IMR-90 (cell line): ENCODE data around the gene ECSIT. TPM values are rescaled to one million over a fixed set of nuclear protein-coding genes. Genes with fewer than 3 reads are reported as not detected.

Experiments
- ATAC-seq: fragments of 200-7000 bp; cut with Tn5 transposase; 2 replicates; pipeline ENCODE4 v1.9.1; 2020; ENCODE audit warnings: low read depth, mild to moderate bottlenecking, moderate library complexity
- BruUV-seq: library from RNA; stranded (reverse); fragments of 400-500 nt; replicated peaks from 2 replicates; lab custom pipeline; 2021; lab: Mats Ljungman, UMichigan
- CTCF ChIA-PET: fragments of 300-600 bp; formaldehyde crosslinking; extraction: SDS; loops from one replicate; lab custom pipeline; 2021; ENCODE audit warnings: antibody characterized with exemption; lab: Yijun Ruan, JAX
- POLR2A ChIA-PET: fragments of 300-600 bp; sonication (Branson Sonifier 250); formaldehyde crosslinking; loops from one replicate; lab custom pipeline; 2022; ENCODE audit warnings: antibody characterized with exemption; ENCODE audit not compliant: unreplicated experiment; lab: Charles Lee
- DNase-seq: peaks from one replicate; pipeline ENCODE4 v3.0.0; 2013
- H2AFZ ChIP-seq: replicated peaks from 2 replicates; pipeline ENCODE3; 2013; ENCODE audit warnings: low read length, mild to moderate bottlenecking; ENCODE audit not compliant: poor library complexity
- H2AK5ac ChIP-seq: 2 replicates; pipeline ENCODE4 v1.6.1; 2013; ENCODE audit warnings: low read depth, low read length, inconsistent platforms
- H2AK9ac ChIP-seq: replicated peaks from 2 replicates; pipeline ENCODE3; 2013; ENCODE audit warnings: mild to moderate bottlenecking, low read depth, low read length, moderate library complexity; ENCODE audit not compliant: poor library complexity
- H2BK120ac ChIP-seq: 2 replicates; pipeline ENCODE4 v1.6.1; 2013; ENCODE audit warnings: low read depth, low read length, inconsistent platforms
- H2BK15ac ChIP-seq: 3 replicates; pipeline ENCODE4 v1.6.1; 2013; ENCODE audit warnings: low read depth, low read length, inconsistent platforms
- H2BK20ac ChIP-seq: 2 replicates; pipeline ENCODE4 v1.6.1; 2013; ENCODE audit warnings: low read depth, mild to moderate bottlenecking, inconsistent platforms, low read length, moderate library complexity
- H2BK5ac ChIP-seq: 2 replicates; pipeline ENCODE4 v1.6.1; 2013; ENCODE audit warnings: mild to moderate bottlenecking, low read depth, low read length, inconsistent platforms; ENCODE audit not compliant: poor library complexity, severe bottlenecking
- H3K14ac ChIP-seq: replicated peaks from 2 replicates; pipeline ENCODE4 v1.6.1; 2013; ENCODE audit warnings: low read depth, low read length, inconsistent platforms
- H3K18ac ChIP-seq: 2 replicates; pipeline ENCODE4 v1.6.1; 2013; ENCODE audit warnings: low read depth, low read length, control low read depth
- H3K23ac ChIP-seq: 2 replicates; pipeline ENCODE4 v1.6.1; 2013; ENCODE audit warnings: low read depth, low read length, inconsistent platforms
- H3K27ac ChIP-seq: 2 replicates; pipeline ENCODE4 v1.5.1; 2013; ENCODE audit warnings: mild to moderate bottlenecking, control low read depth, low read length; ENCODE audit not compliant: insufficient read depth
- H3K27me3 ChIP-seq: 2 replicates; pipeline ENCODE4 v1.6.1; 2013; ENCODE audit warnings: low read length; ENCODE audit not compliant: control insufficient read depth, insufficient read depth
- H3K36me3 ChIP-seq: 2 replicates; pipeline ENCODE4 v1.6.1; 2013; ENCODE audit warnings: low read length, mixed read lengths; ENCODE audit not compliant: control insufficient read depth, insufficient read depth
- H3K4ac ChIP-seq: 2 replicates; pipeline ENCODE4 v1.6.1; 2013; ENCODE audit warnings: low read depth, low read length, inconsistent platforms
- H3K4me1 ChIP-seq: 2 replicates; pipeline ENCODE4 v1.6.1; 2013; ENCODE audit warnings: low read length, mixed read lengths; ENCODE audit not compliant: control insufficient read depth, insufficient read depth
- H3K4me2 ChIP-seq: 2 replicates; pipeline ENCODE4 v1.6.1; 2013; ENCODE audit warnings: low read depth, mild to moderate bottlenecking, control low read depth, low read length, moderate library complexity
- H3K4me3 ChIP-seq: 2 replicates; pipeline ENCODE4 v1.5.1; 2013; ENCODE audit warnings: low read depth, mild to moderate bottlenecking, control low read depth, low read length, moderate library complexity; ENCODE audit not compliant: insufficient read depth
- H3K56ac ChIP-seq: 2 replicates; pipeline ENCODE4 v1.6.1; 2013; ENCODE audit warnings: low read length, inconsistent platforms; ENCODE audit not compliant: insufficient read depth; ENCODE audit errors: extremely low read depth
- H3K79me1 ChIP-seq, 2 experiments: 2 replicates each; pipeline ENCODE4 v1.6.1; 2013; ENCODE audit warnings: low read length in 2 of 2, inconsistent platforms in 1 of 2, low read depth in 1 of 2
- H3K9ac ChIP-seq: 2 replicates; pipeline ENCODE4 v1.6.1; 2013; ENCODE audit warnings: low read depth, low read length, control low read depth
- H3K9me1 ChIP-seq: 2 replicates; pipeline ENCODE4 v1.6.1; 2013; ENCODE audit warnings: low read length, inconsistent platforms; ENCODE audit not compliant: insufficient read depth
- H3K9me3 ChIP-seq: 2 replicates; pipeline ENCODE4 v1.6.1; 2013; ENCODE audit warnings: low read length; ENCODE audit not compliant: control insufficient read depth, insufficient read depth
- H4K20me1 ChIP-seq: 2 replicates; pipeline ENCODE4 v1.6.1; 2013; ENCODE audit warnings: low read length, inconsistent platforms; ENCODE audit not compliant: insufficient read depth
- H4K5ac ChIP-seq: 2 replicates; pipeline ENCODE4 v1.6.1; 2013; ENCODE audit warnings: mild to moderate bottlenecking, low read depth, low read length, control low read depth
- H4K8ac ChIP-seq, 2 experiments: 2 replicates each; pipeline ENCODE4 v1.6.1; 2013; ENCODE audit warnings: low read depth in 2 of 2, low read length in 2 of 2, control low read depth in 1 of 2, inconsistent platforms in 1 of 2
- H4K91ac ChIP-seq: 2 replicates; pipeline ENCODE4 v1.6.1; 2013; ENCODE audit warnings: low read depth, low read length, inconsistent platforms; ENCODE audit not compliant: insufficient read depth
- BHLHE40 ChIP-seq: fragments of 150-350 bp; IDR thresholded peaks from 2 replicates; pipeline ENCODE4 v1.6.1; 2016; ENCODE audit warnings: mild to moderate bottlenecking, low read depth, low read length
- CEBPB ChIP-seq: IDR thresholded peaks from 2 replicates; pipeline ENCODE4 v1.6.1; 2012; ENCODE audit warnings: low read depth, low read length, improper control_type of control experiment
- CHD1 ChIP-seq: IDR thresholded peaks from 2 replicates; pipeline ENCODE4 v1.6.1; 2012; ENCODE audit warnings: low read depth, low read length, improper control_type of control experiment
- ELK1 ChIP-seq: fragments of 150-350 bp; IDR thresholded peaks from 2 replicates; pipeline ENCODE4 v1.6.1; 2016; ENCODE audit warnings: low read depth, mild to moderate bottlenecking, low read length, moderate library complexity, borderline replicate concordance
- FOS ChIP-seq: fragments of 150-350 bp; IDR thresholded peaks from 2 replicates; pipeline ENCODE4 v1.6.1; 2016; ENCODE audit warnings: low read depth, low read length
- MAZ ChIP-seq: IDR thresholded peaks from 2 replicates; pipeline ENCODE4 v1.6.1; 2012; ENCODE audit warnings: low read depth, mild to moderate bottlenecking, low read length, improper control_type of control experiment, moderate library complexity, borderline replicate concordance
- MXI1 ChIP-seq: IDR thresholded peaks from 2 replicates; pipeline ENCODE4 v1.6.1; 2012; ENCODE audit warnings: low read depth, mild to moderate bottlenecking, low read length, moderate library complexity, borderline replicate concordance
- NFE2L2 ChIP-seq: fragments of 150-350 bp; IDR thresholded peaks from 2 replicates; pipeline ENCODE4 v1.6.1; 2016; ENCODE audit warnings: low read depth, mild to moderate bottlenecking, low read length
- POLR2A ChIP-seq: IDR thresholded peaks from 2 replicates; pipeline ENCODE4 v1.6.1; 2012; ENCODE audit warnings: mild to moderate bottlenecking, low read depth, low read length
- RAD21 ChIP-seq: IDR thresholded peaks from 2 replicates; pipeline ENCODE4 v1.6.1; 2012; ENCODE audit warnings: low read length, improper control_type of control experiment
- RCOR1 ChIP-seq: IDR thresholded peaks from 2 replicates; pipeline ENCODE4 v1.6.1; 2012; ENCODE audit warnings: mild to moderate bottlenecking, low read length, improper control_type of control experiment; ENCODE audit not compliant: insufficient replicate concordance
- SMC3 ChIP-seq: fragments of 150-350 bp; IDR thresholded peaks from 2 replicates; pipeline ENCODE4 v1.6.1; 2016; ENCODE audit warnings: low read depth, mild to moderate bottlenecking, antibody characterized with exemption, low read length, moderate library complexity
- USF2 ChIP-seq: fragments of 150-350 bp; IDR thresholded peaks from 2 replicates; pipeline ENCODE4 v1.6.1; 2017; ENCODE audit warnings: mild to moderate bottlenecking, antibody characterized with exemption, low read length, low read depth
- WGBS, 2 experiments: methylation state at CpG; one replicate each; pipeline versions ENCODE4 v1.1.5 to v1.1.7; 2013; ENCODE audit warnings: missing lambda C conversion rate in 2 of 2; ENCODE audit not compliant: insufficient read length in 1 of 2; ENCODE audit errors: extremely low coverage in 2 of 2; 5-methylcytosine and 5-hydroxymethylcytosine counted together
- dilution Hi-C: fragments of 300-500 bp; cut with HindIII; formaldehyde crosslinking; loops from one replicate; pipeline ENCODE4 v1.14.3; 2018; ENCODE audit warnings: low sequenced_read_pairs; ENCODE audit not compliant: unreplicated experiment
- in situ Hi-C: fragments of 300-500 bp; cut with MboI; formaldehyde crosslinking; loops from 3 replicates; pipeline ENCODE4 v1.14.3; 2019; ENCODE audit warnings: low sequenced_read_pairs, inconsistent platforms, mixed read lengths
- intact Hi-C: fragments of 100-400 bp; cut with micrococcal nuclease; formaldehyde crosslinking; loops from 2 replicates; pipeline ENCODE4 v1.10.0; 2022
- polyA plus RNA-seq, 3 experiments: library from polyadenylated mRNA; depleted of rRNA; stranded (reverse); fragments of >200 nt; gene quantifications; 2 replicates each; pipeline ENCODE4 v1.2.3, GENCODE V29; 2012; ENCODE audit warnings: low replicate concordance in 1 of 3
- total RNA-seq: library from RNA; depleted of rRNA; stranded (reverse); fragments of >200 nt; gene quantifications from 2 replicates; pipeline ENCODE4 v1.2.3, GENCODE V29; 2012

The ECSIT gene
- total and polyA plus RNA-seq, 2 of the 4 experiments (the other 2 are of a cell fraction): 30.5 to 42.3 TPM

GRCh38 chr19:11478167-11479089 lies 50.5 kb downstream of the ECSIT start:
- Histone ChIP-seq H3K36me3 (no peaks in the 10 kb centered on the region), H3K9me3 (no peaks in the 10 kb centered on the region), H3K9ac (no peak overlapping the region), H3K4me1 (peaks cover 2% of the 10 kb centered on the region; the same call in 1 of the 2 replicates), H2BK20ac (no peak overlapping the region), H3K9me1 (no peaks in the 10 kb centered on the region), H2AK9ac (no peak overlapping the region), H2BK15ac (no peak overlapping the region), H4K91ac (no peak overlapping the region), H2AFZ (no peak overlapping the region), H3K4ac (no peak overlapping the region), H3K23ac (no peak overlapping the region), H3K56ac (no peak overlapping the region), H2AK5ac (no peak overlapping the region), H4K20me1 (no peaks in the 10 kb centered on the region), H3K27ac (no peak overlapping the region), H3K14ac (no peak overlapping the region), H2BK120ac (no peak overlapping the region), H3K4me2 (no peak overlapping the region), H4K8ac (no peak overlapping the region), H3K79me1 (no peaks in the 10 kb centered on the region), H3K18ac (no peak overlapping the region), H2BK5ac (no peak overlapping the region), H3K4me3 (no peak overlapping the region), H3K27me3 (peaks cover 52% of the 10 kb centered on the region), H4K5ac (no peak overlapping the region)
- intact Hi-C loops: no loop called here
- DNase-seq (no peak), ATAC-seq (no peak)
- dilution Hi-C loops: no loop called here
- BruUV-seq: no TSS peak
- ChIA-PET POLR2A (interaction anchor here (0.7 kb wide), 1 partner anchor 230 kb away, joined by 3 read pairs; no protein-coding TSS in a partner anchor), CTCF (interaction anchor here (0.7 kb wide), 1 partner anchor 19 kb away, joined by 3 read pairs; no protein-coding TSS in a partner anchor)
- TF ChIP-seq USF2 (no peak), BHLHE40 (no peak), MXI1 (no peak), CEBPB (no peak), FOS (no peak), MAZ (no peak), CHD1 (no peak), ELK1 (no peak), RAD21 (no peak), POLR2A (no peak), RCOR1 (no peak), NFE2L2 (no peak), SMC3 (no peak)
- in situ Hi-C loops: loop anchor here (10.0 kb wide), 1 partner anchor 184 kb away; the partner anchor contains the start of gene TSPAN16
- 60% methylated on average over 8 of the region's 19 CpGs; no CpG with 5 or more reads in 1 of the 2 experiments for WGBS, 2 experiments
